NCI-H446 treated with DMSO at 0.1 percent for 48 hours (cell line): ENCODE results near the gene WDR7.

Experiments
- DNase-seq: peaks from one replicate; lab custom pipeline; 2025; lab: John Stamatoyannopoulos, UW

WDR7 gene

GRCh38 chr18:56936457-56936856 is 285.3 kb downstream of the WDR7 start:
- DNase-seq: no peak

- DNase-seq: no peak
Measured at GRCh38 chr18:56937874-56938430, 286.8 kb downstream of the WDR7 start.

- no peak for DNase-seq
Measured at GRCh38 chr18:56945171-56946083, 294.3 kb downstream of the WDR7 start.

GRCh38 chr18:56947236-56947635 is 296.1 kb downstream of the WDR7 start:
- no peak for DNase-seq

GRCh38 chr18:56952026-56952425 is 300.9 kb downstream of the WDR7 start:
- DNase-seq: no peak

- DNase-seq: no peak
Measured at GRCh38 chr18:56953428-56954198, 302.5 kb downstream of the WDR7 start.

GRCh38 chr18:56955490-56955889 is 304.3 kb downstream of the WDR7 start:
- no peak for DNase-seq

GRCh38 chr18:56959120-56959519 is 308.0 kb downstream of the WDR7 start:
- DNase-seq: peak; percentile 21

- DNase-seq: no peak
Measured at GRCh38 chr18:56962322-56962721, 311.2 kb downstream of the WDR7 start.

GRCh38 chr18:56967035-56967434 is 315.9 kb downstream of the WDR7 start:
- DNase-seq: no peak

- no peak for DNase-seq
Measured at GRCh38 chr18:56973487-56973886, 322.3 kb downstream of the WDR7 start.

GRCh38 chr18:56974141-56974540 is 323.0 kb downstream of the WDR7 start:
- no peak for DNase-seq

- no peak for DNase-seq
Measured at GRCh38 chr18:56975276-56975675, 324.1 kb downstream of the WDR7 start.

GRCh38 chr18:56977309-56977708 is 326.1 kb downstream of the WDR7 start:
- DNase-seq: no peak

- no peak for DNase-seq
Measured at GRCh38 chr18:56977771-56978170, 326.6 kb downstream of the WDR7 start.

GRCh38 chr18:56980151-56980550 is 329.0 kb downstream of the WDR7 start:
- no peak for DNase-seq

GRCh38 chr18:56982766-56983165 is 331.6 kb downstream of the WDR7 start:
- DNase-seq: no peak

GRCh38 chr18:56983275-56983992 is 332.3 kb downstream of the WDR7 start:
- DNase-seq: no peak

GRCh38 chr18:56984731-56985130 is 333.6 kb downstream of the WDR7 start:
- no peak for DNase-seq

GRCh38 chr18:56986829-56987228 is 335.7 kb downstream of the WDR7 start:
- DNase-seq: no peak

- no peak for DNase-seq
Measured at GRCh38 chr18:56987236-56987635, 336.1 kb downstream of the WDR7 start.

GRCh38 chr18:56988022-56988421 is 336.9 kb downstream of the WDR7 start:
- DNase-seq: no peak
